NOMO-1 (cell line): ENCODE results near the gene SIX2.
"Not testable (repeated sequence)": the region's sequence is repeated elsewhere in the genome, so short reads cannot be mapped to it uniquely, and the experiment has no call there.

Source experiments
- DNase-seq, 2 experiments: peaks; one replicate each; lab custom pipeline; 2025; ENCODE audit not compliant: unreplicated experiment in 2 of 2; lab: John Stamatoyannopoulos, UW

The SIX2 gene

GRCh38 chr2:45009303-45009927 is at the start of gene SIX2:
Gene SIX2 (minus strand): TSS chr2:45009452. CDS start chr2:45009110, 342 bp downstream.
- no peak for DNase-seq

DNA sequence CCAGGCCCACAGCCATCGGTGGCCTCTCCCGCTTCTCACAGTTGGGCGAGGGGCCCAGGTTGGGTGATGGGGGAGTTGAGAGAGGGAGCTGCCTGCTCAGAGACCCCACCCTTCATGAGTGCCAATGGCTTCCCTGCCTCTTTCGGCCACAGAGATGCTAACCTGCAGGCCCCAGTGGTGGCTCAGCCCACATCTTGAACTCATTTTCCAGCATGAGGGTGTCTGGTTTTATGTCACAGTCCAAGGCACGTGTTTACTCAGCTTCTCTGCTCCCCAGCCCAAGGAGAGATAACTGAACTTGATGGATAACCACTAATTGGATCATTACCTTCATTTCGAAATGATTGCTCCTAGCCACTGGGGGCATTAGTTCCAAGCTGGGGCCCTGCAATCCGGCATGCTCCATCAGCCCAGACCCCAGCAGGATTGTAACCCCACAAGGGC is 45.9 kb upstream of the SIX2 start:
- no peak for DNase-seq

- DNase-seq, result no peak
These were observed 44.7 kb upstream of the SIX2 start for GRCh38 chr2:45053966-45054365.

- no peak for DNase-seq
These were observed 43.2 kb upstream of the SIX2 start for GRCh38 chr2:45052388-45052928.

GRCh38 chr2:45049569-45050336 is 40.5 kb upstream of the SIX2 start:
- no peak for DNase-seq

DNA sequence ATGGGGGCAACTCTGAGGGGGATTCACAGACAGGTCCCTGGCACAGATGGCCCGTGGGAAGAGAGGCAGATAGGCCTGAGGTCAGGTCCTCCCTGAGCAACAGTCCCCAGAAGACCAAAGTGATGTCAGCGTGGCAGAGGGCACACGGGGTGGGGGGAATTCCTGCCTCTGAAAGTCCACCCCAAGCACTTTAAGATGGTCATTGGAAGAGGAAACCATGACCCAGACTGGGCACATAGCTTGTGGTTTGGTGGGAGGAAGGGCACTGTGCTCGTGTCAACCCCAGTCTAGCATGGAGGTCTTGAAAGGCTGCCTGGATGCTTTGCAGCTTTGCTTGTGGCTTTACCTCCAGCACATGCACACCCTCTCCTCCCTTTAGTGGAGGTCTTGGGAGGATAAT is 38.0 kb upstream of the SIX2 start:
- DNase-seq, result no peak

DNA sequence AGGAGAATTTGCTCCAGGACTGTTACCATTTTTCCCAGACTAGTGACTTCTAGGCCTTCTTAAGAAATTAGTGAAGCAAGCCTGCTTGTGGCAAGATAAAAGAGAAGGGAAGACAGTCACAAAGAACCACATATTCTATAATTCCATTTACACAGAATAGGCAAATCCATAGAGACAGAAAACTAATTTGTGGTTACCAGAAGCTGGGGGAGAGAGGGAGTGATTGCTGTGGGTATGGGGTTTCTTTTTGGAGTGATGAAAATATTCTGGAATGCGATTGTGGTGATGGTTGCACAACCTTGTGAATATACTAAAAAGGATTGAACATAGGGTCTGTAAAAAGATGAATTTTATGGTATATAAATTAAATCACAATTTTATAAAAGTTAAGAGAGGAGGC is 37.5 kb upstream of the SIX2 start:
- no peak for DNase-seq

DNA sequence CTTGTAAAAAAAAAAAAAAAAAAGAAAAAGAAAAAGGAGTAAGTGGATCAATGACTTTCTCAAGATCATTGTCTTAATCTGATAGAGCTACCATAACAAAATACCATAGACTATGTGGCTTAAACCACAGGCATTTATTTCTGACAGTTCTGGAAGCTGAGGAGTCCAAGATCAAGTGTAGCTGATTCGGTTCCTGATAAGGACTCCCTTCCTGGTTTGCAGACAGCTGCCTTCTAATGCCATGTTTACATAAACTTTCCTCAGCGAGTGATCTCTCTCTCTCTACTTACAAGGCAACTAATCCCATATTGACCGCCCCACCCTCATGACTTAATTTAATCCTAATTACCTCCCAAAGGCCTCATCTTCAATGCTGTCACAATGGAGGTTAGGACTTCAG is 36.5 kb upstream of the SIX2 start:
- no peak for DNase-seq

DNA sequence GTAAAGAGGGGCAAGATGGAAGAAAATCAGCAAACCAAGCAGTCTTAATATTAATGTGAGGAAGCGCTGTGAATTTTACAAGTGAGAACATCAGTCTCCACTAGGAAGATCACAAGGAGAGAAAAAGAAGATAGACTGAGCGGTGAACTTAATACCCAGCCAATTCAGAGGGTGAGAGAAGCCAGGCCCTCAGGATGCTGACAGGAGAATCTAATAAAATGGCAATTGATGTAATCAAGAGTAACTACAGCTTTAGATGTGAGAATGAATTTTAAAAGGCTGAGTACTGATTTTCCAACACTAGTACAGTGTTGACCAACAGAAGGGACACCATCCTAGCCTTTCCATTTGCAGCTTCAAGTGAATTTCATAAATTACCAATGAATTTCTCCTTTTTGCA is 35.7 kb upstream of the SIX2 start:
- DNase-seq, result no peak

DNA sequence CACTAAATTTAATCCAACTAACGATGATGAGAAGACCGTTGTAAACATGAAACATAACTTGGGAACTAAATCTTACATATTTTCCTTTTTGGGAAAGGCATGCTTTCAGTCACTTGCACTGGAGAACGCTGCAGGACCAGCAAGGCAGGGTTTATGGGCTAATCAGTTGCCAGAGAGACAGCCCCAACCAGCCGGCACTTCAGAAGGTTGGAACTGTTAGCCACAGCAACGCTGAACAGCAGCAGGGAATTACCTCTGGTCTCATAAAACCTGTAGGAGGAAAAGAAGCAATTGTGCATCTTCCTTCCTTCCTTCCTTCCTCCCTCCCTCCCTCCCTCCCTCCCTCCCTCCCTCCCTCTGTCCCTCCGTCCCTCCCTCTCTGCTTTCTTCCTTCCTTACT is 33.9 kb upstream of the SIX2 start:
- DNase-seq, result no peak

DNA sequence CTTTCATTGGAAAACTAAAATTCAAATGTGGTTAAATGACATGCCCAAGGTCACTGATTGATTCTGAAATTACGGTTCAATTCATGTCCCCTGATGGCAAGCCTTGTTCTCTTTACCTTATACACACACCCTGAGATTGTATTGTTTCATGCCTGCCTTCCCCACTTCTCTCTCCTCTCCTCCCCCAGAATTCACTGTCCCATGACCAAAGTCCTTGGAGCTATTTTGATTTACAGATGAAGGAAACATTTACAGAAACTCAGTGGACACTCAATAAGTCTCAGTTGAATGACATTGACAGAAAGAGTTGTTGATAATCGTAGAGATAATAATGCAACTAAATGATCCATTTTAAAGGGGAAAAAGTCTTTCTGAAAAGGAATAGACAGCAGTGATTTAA is 33.1 kb upstream of the SIX2 start:
- no peak for DNase-seq

DNA sequence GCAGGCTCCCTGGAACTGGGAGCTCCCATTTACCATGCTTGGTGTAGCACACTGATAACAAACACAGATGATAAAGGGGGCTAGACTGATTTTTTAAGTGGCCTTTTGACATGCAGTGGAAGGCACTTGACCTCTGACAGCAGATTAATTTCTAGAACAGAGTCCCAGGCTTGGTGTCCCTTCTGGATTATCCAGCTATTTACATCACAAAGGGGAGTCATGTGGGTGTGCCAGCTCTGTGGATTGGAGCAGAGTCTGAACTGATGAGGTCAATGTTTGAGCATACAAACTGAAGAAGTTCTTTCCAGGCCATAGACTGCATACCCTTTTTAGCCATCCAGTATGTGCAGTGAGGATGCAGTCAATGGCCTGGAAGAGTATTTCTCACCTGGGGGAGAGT is 31.5 kb upstream of the SIX2 start:
- no peak for DNase-seq

DNA sequence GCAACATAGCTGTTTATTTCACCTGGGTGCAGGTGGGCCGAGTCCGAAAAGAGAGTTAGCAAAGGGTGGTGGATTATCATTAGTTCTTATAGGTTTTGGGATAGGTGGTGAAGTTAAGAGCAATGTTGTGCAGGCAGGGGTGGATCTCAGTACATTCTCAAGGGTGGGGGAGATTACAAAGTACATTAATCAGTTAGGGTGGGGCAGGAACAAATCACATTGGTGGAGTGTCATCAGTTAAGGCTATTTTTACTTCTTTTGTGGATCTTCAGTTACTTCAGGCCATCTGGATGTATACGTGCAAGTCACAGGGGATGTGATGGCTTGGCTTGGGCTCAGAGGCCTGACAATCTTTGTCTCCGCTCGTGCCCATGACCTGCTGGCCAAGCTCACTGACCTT is 30.6 kb upstream of the SIX2 start:
- not testable (repeated sequence) for DNase-seq

GRCh38 chr2:45038861-45039260 is 29.6 kb upstream of the SIX2 start:
- not testable (repeated sequence) for DNase-seq

- no peak for DNase-seq
These were observed 24.1 kb upstream of the SIX2 start for GRCh38 chr2:45033302-45033701.

- no peak for DNase-seq
These were observed 21.8 kb upstream of the SIX2 start for GRCh38 chr2:45031028-45031427.

GRCh38 chr2:45030553-45030952 is 21.3 kb upstream of the SIX2 start:
- no peak for DNase-seq

DNA sequence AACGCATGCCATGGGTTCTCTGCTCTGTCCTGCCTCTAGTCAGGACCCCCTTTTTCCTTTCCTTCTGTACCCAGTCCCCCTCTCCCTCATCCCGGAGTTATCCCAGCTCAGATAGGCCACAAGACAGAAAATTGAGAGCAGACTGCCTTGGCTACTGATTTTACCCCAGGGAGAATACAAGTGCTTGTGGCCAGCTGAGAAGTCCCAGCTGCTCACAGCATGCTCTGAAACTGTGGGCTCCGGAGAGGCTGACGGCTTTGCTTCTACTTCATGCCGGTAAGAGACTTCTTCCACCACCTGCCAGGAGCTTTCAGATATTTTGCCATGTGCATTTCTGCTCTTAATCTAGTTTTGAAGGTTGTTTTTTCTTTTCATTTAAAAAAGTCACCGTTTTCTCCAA is 20.0 kb upstream of the SIX2 start:
- DNase-seq, result no peak

DNA sequence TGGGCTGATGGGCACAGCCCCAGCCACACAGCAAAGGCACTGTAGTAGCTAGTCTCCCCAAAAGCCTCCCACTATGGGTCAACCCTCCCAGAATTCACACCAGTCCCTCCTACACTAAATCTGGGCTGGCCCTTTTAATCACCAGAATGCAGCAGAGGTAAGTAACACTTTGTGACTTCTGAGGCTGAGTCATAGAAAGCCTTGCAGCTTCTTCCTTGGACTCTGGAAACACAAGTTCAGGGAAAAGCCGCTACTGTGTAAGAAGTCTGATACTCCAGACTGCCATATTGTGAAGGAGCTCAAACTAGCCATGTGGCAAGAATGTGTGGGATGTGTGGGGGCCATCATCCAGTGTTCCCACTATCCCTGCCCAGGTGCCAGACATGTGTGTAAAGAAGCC is 19.0 kb upstream of the SIX2 start:
- no peak for DNase-seq

DNA sequence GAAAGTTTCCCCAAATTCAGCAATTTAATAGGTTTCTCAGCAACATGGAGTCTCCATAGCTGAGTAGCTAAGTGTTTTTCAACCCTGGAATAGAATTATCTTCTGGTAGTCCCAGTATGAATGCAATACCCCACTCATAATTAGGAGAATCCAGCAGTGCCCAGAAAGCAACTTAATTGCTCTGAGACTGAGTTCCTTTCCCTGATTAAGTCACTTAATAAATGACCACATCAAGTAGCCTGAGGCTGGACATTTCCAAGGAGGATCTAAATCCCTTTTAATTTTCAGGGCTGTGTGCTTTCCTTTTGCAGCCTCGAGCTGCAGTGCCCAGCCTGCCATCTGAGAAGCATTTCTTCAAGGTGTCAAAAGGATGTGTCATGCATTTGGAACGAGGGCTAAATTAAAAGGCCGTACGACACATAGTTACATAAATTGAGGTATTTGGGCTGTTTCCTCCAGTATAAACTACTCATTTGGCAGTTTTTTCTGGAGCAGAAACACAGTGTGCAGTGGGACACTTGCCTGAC is 17.7 kb upstream of the SIX2 start:
- no peak for DNase-seq

DNA sequence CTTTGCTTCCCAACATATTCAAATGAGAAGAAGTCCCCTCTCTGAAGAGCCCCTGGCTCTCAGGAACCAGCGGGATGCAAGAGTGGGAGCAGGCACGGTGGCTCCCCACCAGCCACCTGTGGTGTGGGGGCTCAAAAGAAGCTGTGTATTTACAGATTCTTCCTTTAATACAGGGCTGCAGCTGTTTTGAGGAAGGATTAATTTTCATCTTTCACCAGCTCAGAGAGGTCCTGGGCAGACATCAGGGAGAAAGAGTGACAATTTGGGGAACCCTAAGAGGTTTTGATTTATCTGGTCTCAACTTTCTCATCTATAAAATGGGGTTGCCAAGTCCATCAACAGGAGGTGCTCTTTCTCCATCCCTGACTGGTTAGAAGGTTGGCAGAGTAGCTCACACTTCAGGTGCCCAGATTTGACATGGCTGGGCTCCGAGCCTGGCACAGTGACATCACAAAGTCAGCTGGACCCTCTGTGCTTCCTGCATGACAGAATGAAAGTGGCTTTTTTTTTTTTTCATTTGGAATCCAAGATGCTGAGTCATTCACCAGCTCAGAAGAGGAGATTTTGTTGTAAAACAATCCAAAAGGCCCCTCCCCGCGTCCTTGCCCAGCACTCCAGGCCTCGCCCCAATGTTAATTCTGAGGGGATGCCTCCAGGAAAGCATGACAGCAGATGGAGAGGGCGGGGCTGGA is 15.5 kb upstream of the SIX2 start:
- DNase-seq, result no peak
